ENCODE measurements around the gene LRRC75A. TPM values are rescaled to one million over a fixed set of nuclear protein-coding genes. Genes with fewer than 3 reads are reported as not detected.
"Not testable (repeated sequence)": the region's sequence is repeated elsewhere in the genome, so short reads cannot be mapped to it uniquely, and the experiment has no call there.

Gene LRRC75A
- polyA plus RNA-seq, 3 donors = 1.0 to 2.4 (median 1.4) TPM

DNA sequence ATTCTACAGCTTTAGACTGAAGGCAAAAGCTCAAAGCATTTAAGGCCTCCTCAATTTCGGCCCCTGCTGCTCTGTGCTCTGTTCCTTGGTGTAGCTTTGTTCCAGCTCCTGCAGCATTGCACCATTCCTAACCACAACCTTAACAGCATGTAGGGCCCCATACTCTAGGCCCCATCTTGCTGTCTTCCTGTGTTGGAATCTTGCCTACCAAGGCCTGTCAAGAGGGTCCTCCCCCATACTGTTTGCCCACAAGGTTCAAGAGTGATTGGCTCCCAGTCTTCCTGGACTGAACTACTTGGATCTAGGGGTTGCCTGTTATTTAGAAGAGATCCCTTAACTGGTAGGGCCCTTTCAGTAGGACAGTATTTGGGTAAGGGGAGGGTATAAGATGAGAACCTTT lies 49.9 kb downstream of the LRRC75A start:
- Histone ChIP-seq H3K4me1 (ENCODE audit: control insufficient read depth in 1 of 2, insufficient read depth in 2 of 2, low read length in 2 of 2) (peaks cover 40 to 48% of the 10 kb centered on the region in 2 donors), H3K4me2 (replicated peaks; ENCODE audit: extremely low read depth, low read length, poor library complexity, severe bottlenecking) (peak overlapping the region; percentile 1), H3K4me3 (replicated peaks in 1 of 3; ENCODE audit: low read depth in 2 of 3, low read length in 3 of 3) (no peak overlapping the region), H4K20me1 (ENCODE audit: insufficient read depth, low read length) (peaks cover 32% of the 10 kb centered on the region), H3K9ac (ENCODE audit: insufficient read depth, low read length, poor library complexity, severe bottlenecking) (peak overlapping the region; percentile 17), H3K27me3 (ENCODE audit: control insufficient read depth in 2 of 2, insufficient read depth in 2 of 2, low read length in 2 of 2) (no peaks in the 10 kb centered on the region), H3K79me2 (ENCODE audit: insufficient read depth, low read length) (peaks cover 54% of the 10 kb centered on the region), H3K36me3 (replicated peaks in 1 of 2; ENCODE audit: control insufficient read depth in 1 of 2, insufficient read depth in 2 of 2, low read length in 2 of 2) (peaks cover 44 to 62% of the 10 kb centered on the region in 2 donors), H3K9me3 (replicated peaks in 1 of 2; ENCODE audit: control insufficient read depth in 1 of 2, insufficient read depth in 1 of 2, low read length in 2 of 2) (no peaks in the 10 kb centered on the region), H3K27ac (ENCODE audit: low read depth in 1 of 2, low read length in 2 of 2) (peak overlapping the region in 1 of 2 donors; percentile 58), H2AFZ (ENCODE audit: insufficient read depth, low read depth, low read length, poor library complexity, severe bottlenecking) (no peak overlapping the region)
- peaks cover 0 to 1% (median 0%) of the 10 kb centered on the region in 3 donors for H3K27me3 Mint-ChIP-seq (ENCODE audit: low read depth in 3 of 3)
- peak overlapping the region in 6 of 7 donors; percentile 30 to 79 (median 60) for H3K27ac Mint-ChIP-seq
- no peak overlapping the region for H3K4me3 Mint-ChIP-seq
- TF ChIP-seq, protein P1, sequence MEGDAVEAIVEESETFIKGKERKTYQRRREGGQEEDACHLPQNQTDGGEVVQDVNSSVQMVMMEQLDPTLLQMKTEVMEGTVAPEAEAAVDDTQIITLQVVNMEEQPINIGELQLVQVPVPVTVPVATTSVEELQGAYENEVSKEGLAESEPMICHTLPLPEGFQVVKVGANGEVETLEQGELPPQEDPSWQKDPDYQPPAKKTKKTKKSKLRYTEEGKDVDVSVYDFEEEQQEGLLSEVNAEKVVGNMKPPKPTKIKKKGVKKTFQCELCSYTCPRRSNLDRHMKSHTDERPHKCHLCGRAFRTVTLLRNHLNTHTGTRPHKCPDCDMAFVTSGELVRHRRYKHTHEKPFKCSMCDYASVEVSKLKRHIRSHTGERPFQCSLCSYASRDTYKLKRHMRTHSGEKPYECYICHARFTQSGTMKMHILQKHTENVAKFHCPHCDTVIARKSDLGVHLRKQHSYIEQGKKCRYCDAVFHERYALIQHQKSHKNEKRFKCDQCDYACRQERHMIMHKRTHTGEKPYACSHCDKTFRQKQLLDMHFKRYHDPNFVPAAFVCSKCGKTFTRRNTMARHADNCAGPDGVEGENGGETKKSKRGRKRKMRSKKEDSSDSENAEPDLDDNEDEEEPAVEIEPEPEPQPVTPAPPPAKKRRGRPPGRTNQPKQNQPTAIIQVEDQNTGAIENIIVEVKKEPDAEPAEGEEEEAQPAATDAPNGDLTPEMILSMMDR (IDR thresholded peaks at IDR 0.05) = no peak
- no peaks in the 10 kb centered on the region for H3K9me3 Mint-ChIP-seq
- DNase-seq = no peak
- peaks cover 46% of the 10 kb centered on the region for H3K4me1 Mint-ChIP-seq
- 22% methylated on average over 1 of the region's 1 CpG for WGBS (ENCODE audit: insufficient coverage)
- peaks cover 48 to 59% of the 10 kb centered on the region in 2 donors for H3K36me3 Mint-ChIP-seq
- intact Hi-C loops (cut with micrococcal nuclease) = no loop called here

DNA sequence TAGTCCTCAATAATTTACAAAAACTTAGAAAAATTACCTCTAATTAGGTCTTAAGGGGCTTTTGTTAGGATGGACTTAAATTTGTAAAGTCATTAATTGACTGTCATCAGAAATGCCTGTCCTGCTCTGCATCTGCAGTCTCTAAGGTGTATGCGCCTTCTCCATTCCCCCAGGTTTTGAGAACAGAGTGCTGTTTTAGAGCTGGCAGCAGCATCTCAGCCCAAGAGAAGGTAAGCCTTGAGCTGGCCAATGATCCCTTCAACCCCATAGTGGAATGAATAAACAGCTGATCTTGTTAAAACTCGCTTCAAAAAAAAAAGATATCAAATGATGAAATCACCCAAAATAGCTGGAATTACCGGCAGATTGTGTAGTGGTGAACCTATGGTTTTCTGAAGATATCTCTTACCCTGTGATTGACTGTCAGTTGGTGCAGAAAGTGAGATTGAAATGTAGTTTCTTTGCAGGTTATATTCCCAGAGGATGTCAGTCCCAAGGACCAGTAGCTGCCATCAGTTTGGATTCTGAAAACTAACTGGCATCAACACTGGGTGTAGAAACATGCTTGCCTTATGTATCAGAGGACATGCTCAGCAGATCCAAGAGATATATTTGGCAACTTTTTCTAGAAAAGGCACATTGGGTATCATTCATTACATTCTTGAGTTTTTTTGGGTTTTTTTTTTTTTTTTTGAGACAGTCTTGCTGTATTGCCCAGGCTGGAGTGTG lies 50.9 kb downstream of the LRRC75A start:
- Mint-ChIP-seq H3K27me3 (ENCODE audit: low read depth in 3 of 3) (no peaks in the 10 kb centered on the region), H3K4me3 (no peak overlapping the region), H3K36me3 (peaks cover 45 to 49% of the 10 kb centered on the region in 2 donors), H3K9me3 (no peaks in the 10 kb centered on the region), H3K27ac (peak overlapping the region in 4 of 7 donors; percentile 53 to 94 (median 72)), H3K4me1 (peaks cover 44% of the 10 kb centered on the region)
- peaks cover 54% of the 10 kb centered on the region for H3K79me2 ChIP-seq (ENCODE audit: insufficient read depth, low read length)
- H3K4me3 ChIP-seq (replicated peaks in 1 of 3; ENCODE audit: low read depth in 2 of 3, low read length in 3 of 3) = no peak overlapping the region
- no peak overlapping the region for H2AFZ ChIP-seq (ENCODE audit: insufficient read depth, low read depth, low read length, poor library complexity, severe bottlenecking)
- peaks cover 40 to 48% of the 10 kb centered on the region in 2 donors for H3K4me1 ChIP-seq (ENCODE audit: control insufficient read depth in 1 of 2, insufficient read depth in 2 of 2, low read length in 2 of 2)
- H3K9ac ChIP-seq (ENCODE audit: insufficient read depth, low read length, poor library complexity, severe bottlenecking) = no peak overlapping the region
- peak overlapping the region in 1 of 2 donors; percentile 90 for H3K27ac ChIP-seq (ENCODE audit: low read depth in 1 of 2, low read length in 2 of 2)
- no peaks in the 10 kb centered on the region for H3K27me3 ChIP-seq (ENCODE audit: control insufficient read depth in 2 of 2, insufficient read depth in 2 of 2, low read length in 2 of 2)
- intact Hi-C loops (cut with micrococcal nuclease) = no loop called here
- H4K20me1 ChIP-seq (ENCODE audit: insufficient read depth, low read length) = peaks cover 32% of the 10 kb centered on the region
- WGBS (ENCODE audit: insufficient coverage) = 100% methylated on average over 1 of the region's 3 CpGs
- H3K36me3 ChIP-seq (replicated peaks in 1 of 2; ENCODE audit: control insufficient read depth in 1 of 2, insufficient read depth in 2 of 2, low read length in 2 of 2) = peaks cover 37 to 51% of the 10 kb centered on the region in 2 donors
- DNase-seq = no peak
- TF ChIP-seq, protein P1 (IDR thresholded peaks at IDR 0.05) = no peak
- no peaks in the 10 kb centered on the region for H3K9me3 ChIP-seq (replicated peaks in 1 of 2; ENCODE audit: control insufficient read depth in 1 of 2, insufficient read depth in 1 of 2, low read length in 2 of 2)
- no peak overlapping the region for H3K4me2 ChIP-seq (replicated peaks; ENCODE audit: extremely low read depth, low read length, poor library complexity, severe bottlenecking)

DNA sequence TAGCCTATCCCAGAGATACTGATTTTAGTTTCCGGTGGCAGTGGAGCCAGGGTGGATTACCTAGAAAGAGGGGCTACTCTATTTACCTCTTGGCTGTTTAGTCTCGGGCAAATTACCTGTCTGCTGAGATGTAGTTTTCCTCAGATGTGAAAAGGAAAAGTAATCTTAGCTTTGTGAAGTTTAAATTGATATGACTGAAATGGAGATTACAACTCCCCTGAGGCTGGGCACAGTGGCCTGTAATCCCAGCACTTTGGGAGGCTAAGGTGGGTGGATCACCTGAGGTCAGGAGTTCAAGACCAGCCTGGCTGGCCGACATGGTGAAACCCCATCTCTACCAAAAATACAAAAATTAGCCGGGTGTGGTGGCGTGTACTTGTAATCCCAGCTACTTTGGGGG lies 51.6 kb downstream of the LRRC75A start:
- H3K9ac ChIP-seq (ENCODE audit: insufficient read depth, low read length, poor library complexity, severe bottlenecking) = peak overlapping the region; percentile 82
- DNase-seq; H3K27me3 Mint-ChIP-seq (ENCODE audit: low read depth in 3 of 3); H3K27me3 ChIP-seq (ENCODE audit: control insufficient read depth in 2 of 2, insufficient read depth in 2 of 2, low read length in 2 of 2); H3K9me3 ChIP-seq (replicated peaks in 1 of 2; ENCODE audit: control insufficient read depth in 1 of 2, insufficient read depth in 1 of 2, low read length in 2 of 2); H2AFZ ChIP-seq (ENCODE audit: insufficient read depth, low read depth, low read length, poor library complexity, severe bottlenecking); intact Hi-C loops (cut with micrococcal nuclease); H3K9me3 Mint-ChIP-seq: not testable (repeated sequence)
- H3K4me1 ChIP-seq (ENCODE audit: control insufficient read depth in 1 of 2, insufficient read depth in 2 of 2, low read length in 2 of 2) = peaks cover 40 to 48% of the 10 kb centered on the region in 2 donors
- Mint-ChIP-seq H3K27ac (peak overlapping the region; percentile 31 to 98 (median 95)), H3K36me3 (peaks cover 40 to 44% of the 10 kb centered on the region in 2 donors), H3K4me3 (peak overlapping the region; percentile 95 to 96), H3K4me1 (peaks cover 49% of the 10 kb centered on the region)
- H4K20me1 ChIP-seq (ENCODE audit: insufficient read depth, low read length) = peaks cover 32% of the 10 kb centered on the region
- peak overlapping the region; percentile 90 for H3K4me2 ChIP-seq (replicated peaks; ENCODE audit: extremely low read depth, low read length, poor library complexity, severe bottlenecking)
- 86% methylated on average over 2 of the region's 5 CpGs for WGBS (ENCODE audit: insufficient coverage)
- peaks cover 54% of the 10 kb centered on the region for H3K79me2 ChIP-seq (ENCODE audit: insufficient read depth, low read length)
- H3K36me3 ChIP-seq (replicated peaks in 1 of 2; ENCODE audit: control insufficient read depth in 1 of 2, insufficient read depth in 2 of 2, low read length in 2 of 2) = peaks cover 36 to 44% of the 10 kb centered on the region in 2 donors
- H3K27ac ChIP-seq (ENCODE audit: low read depth in 1 of 2, low read length in 2 of 2) = peak overlapping the region in 1 of 2 donors; percentile 90
- peak overlapping the region in 1 of 3 experiments; percentile 85 for H3K4me3 ChIP-seq (replicated peaks in 1 of 3; ENCODE audit: low read depth in 2 of 3, low read length in 3 of 3)
